ENCODE data around the gene MYH8. TPM values are rescaled to one million over a fixed set of nuclear protein-coding genes. Genes with fewer than 3 reads are reported as not detected.
A peak's percentile ranks its signal among the peaks of the same experiment; 100 is the strongest.

Gene MYH8
- polyA plus RNA-seq, 1 donor = 2.1 TPM

GRCh38 chr17:10428781-10429180, 7.0 kb upstream of the MYH8 start:
- WGBS (ENCODE audit: insufficient coverage, low lambda C conversion rate) = no CpG with 5 or more reads among the region's 2 CpGs
- no peaks in the 10 kb centered on the region for H3K27me3 ChIP-seq (ENCODE audit: control insufficient read depth, insufficient read depth, low read length)
- no peak for DNase-seq
- no peaks in the 10 kb centered on the region for H3K9me3 ChIP-seq (ENCODE audit: control insufficient read depth, low read depth, low read length)
- H3K4me3 ChIP-seq (ENCODE audit: low read length) = no peak overlapping the region
- H3K27ac ChIP-seq (ENCODE audit: low read length) = no peak overlapping the region
- no peaks in the 10 kb centered on the region for H3K4me1 ChIP-seq (ENCODE audit: control insufficient read depth, insufficient read depth, low read length)
- no peaks in the 10 kb centered on the region for H3K36me3 ChIP-seq (ENCODE audit: control insufficient read depth, insufficient read depth, low read length)

GRCh38 chr17:10421211-10421610, 539 bp downstream of the MYH8 start:
- Histone ChIP-seq H3K27me3 (ENCODE audit: control insufficient read depth, insufficient read depth, low read length) (peaks cover 2% of the 10 kb centered on the region), H3K4me1 (ENCODE audit: control insufficient read depth, insufficient read depth, low read length) (no peaks in the 10 kb centered on the region), H3K4me3 (ENCODE audit: low read length) (no peak overlapping the region), H3K36me3 (ENCODE audit: control insufficient read depth, insufficient read depth, low read length) (no peaks in the 10 kb centered on the region), H3K9me3 (ENCODE audit: control insufficient read depth, low read depth, low read length) (no peaks in the 10 kb centered on the region), H3K27ac (ENCODE audit: low read length) (no peak overlapping the region)
- DNase-seq = no peak
- WGBS (ENCODE audit: insufficient coverage, low lambda C conversion rate) = 100% methylated on average over 1 of the region's 2 CpGs

DNA sequence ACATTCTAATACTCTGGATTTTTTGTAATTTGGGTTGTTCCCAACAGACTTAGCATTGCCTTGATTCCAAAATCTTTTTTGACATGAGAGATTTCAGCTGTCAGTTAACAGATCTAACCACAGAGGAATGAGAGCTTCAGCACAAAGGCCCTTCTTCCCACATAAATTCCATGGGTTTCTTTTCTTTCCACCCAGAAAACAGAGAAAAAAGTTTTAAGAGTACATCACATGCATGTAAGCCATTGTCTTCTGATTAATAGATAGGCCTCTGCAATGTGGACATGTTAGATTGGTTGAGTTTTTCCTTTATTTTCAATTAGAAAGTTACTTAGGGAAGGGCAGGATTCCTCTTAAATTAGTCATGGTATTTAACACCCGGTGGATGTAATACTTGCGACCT, 939 bp downstream of the MYH8 start:
- Histone ChIP-seq H3K36me3 (ENCODE audit: control insufficient read depth, insufficient read depth, low read length) (no peaks in the 10 kb centered on the region), H3K4me3 (ENCODE audit: low read length) (no peak overlapping the region), H3K4me1 (ENCODE audit: control insufficient read depth, insufficient read depth, low read length) (no peaks in the 10 kb centered on the region), H3K9me3 (ENCODE audit: control insufficient read depth, low read depth, low read length) (no peaks in the 10 kb centered on the region), H3K27me3 (ENCODE audit: control insufficient read depth, insufficient read depth, low read length) (peaks cover 2% of the 10 kb centered on the region), H3K27ac (ENCODE audit: low read length) (no peak overlapping the region)
- 86% methylated on average over 2 of the region's 2 CpGs for WGBS (ENCODE audit: insufficient coverage, low lambda C conversion rate)
- DNase-seq = no peak

DNA sequence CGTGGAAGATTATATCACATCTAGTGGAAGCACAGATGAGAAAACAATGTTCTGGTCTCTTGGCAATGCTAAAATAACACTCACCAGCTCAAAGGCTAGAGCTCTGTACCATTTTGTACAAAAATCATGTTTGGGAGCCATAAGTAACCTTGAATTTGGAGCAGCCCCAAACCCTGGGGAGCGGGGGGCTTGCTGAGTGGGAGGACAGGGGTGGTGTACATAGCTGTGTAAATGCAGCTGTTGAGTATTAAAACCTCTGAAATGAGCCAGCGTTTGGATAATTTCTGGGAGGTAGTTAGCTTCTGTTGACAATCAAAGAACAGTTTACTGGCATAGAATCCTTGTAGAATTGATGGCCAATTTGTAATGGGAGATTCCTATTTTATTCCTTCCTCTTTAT, 4.3 kb downstream of the MYH8 start:
- no peaks in the 10 kb centered on the region for H3K36me3 ChIP-seq (ENCODE audit: control insufficient read depth, insufficient read depth, low read length)
- 71% methylated on average over 1 of the region's 3 CpGs for WGBS (ENCODE audit: insufficient coverage, low lambda C conversion rate)
- H3K27ac ChIP-seq (ENCODE audit: low read length) = no peak overlapping the region
- no peaks in the 10 kb centered on the region for H3K9me3 ChIP-seq (ENCODE audit: control insufficient read depth, low read depth, low read length)
- H3K4me3 ChIP-seq (ENCODE audit: low read length) = no peak overlapping the region
- peaks cover 6% of the 10 kb centered on the region for H3K27me3 ChIP-seq (ENCODE audit: control insufficient read depth, insufficient read depth, low read length)
- no peak for DNase-seq
- no peaks in the 10 kb centered on the region for H3K4me1 ChIP-seq (ENCODE audit: control insufficient read depth, insufficient read depth, low read length)

DNA sequence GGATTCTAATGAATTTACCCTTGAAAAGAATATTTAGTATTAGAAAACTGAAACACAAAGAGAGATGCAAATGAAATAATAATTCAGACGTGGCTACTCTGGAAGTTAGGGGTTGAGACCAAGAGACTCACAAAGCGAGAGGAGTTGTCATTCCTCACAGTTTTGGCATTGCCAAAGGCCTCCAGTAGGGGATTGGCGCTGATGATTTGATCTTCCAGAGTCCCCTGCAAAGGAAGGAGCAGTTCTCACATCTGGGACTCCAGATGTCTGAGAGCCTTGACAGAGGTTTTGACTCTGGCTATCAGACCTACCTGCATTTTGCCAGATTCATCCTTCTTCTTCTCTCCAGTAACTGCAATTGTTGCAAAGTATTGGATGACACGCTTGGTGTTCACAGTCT, 6.6 kb downstream of the MYH8 start:
- no CpG with 5 or more reads among the region's 4 CpGs for WGBS (ENCODE audit: insufficient coverage, low lambda C conversion rate)
- H3K4me1 ChIP-seq (ENCODE audit: control insufficient read depth, insufficient read depth, low read length) = no peaks in the 10 kb centered on the region

DNA sequence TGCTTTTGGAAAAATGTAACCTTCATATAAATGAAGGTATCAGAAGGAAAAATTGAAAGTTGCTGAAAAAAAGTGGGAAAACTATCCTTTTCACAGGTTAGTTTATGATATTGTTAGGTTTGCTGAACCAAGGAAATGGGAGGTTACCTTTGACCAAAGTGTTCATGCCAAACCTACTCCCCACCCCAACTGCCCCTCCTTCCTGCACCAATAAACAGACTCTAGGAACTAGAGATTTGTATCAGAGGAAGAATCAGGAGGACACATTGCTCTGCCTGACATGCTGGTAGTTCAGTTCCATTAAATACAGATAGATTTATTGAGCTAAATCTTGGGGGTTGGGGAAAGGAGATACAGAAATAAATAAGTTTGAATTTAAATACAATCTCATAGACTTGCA, 18.2 kb downstream of the MYH8 start:
- H3K36me3 ChIP-seq (ENCODE audit: control insufficient read depth, insufficient read depth, low read length) = no peaks in the 10 kb centered on the region
- no peaks in the 10 kb centered on the region for H3K4me1 ChIP-seq (ENCODE audit: control insufficient read depth, insufficient read depth, low read length)
- no peak for DNase-seq
- H3K4me3 ChIP-seq (ENCODE audit: low read length) = no peak overlapping the region
- H3K27me3 ChIP-seq (ENCODE audit: control insufficient read depth, insufficient read depth, low read length) = no peaks in the 10 kb centered on the region
- no peak overlapping the region for H3K27ac ChIP-seq (ENCODE audit: low read length)
- H3K9me3 ChIP-seq (ENCODE audit: control insufficient read depth, low read depth, low read length) = no peaks in the 10 kb centered on the region

More for the DNA sequence above, 6.6 kb downstream of the MYH8 start:
- Histone ChIP-seq H3K27me3 (ENCODE audit: control insufficient read depth, insufficient read depth, low read length) (peaks cover 4% of the 10 kb centered on the region), H3K36me3 (ENCODE audit: control insufficient read depth, insufficient read depth, low read length) (no peaks in the 10 kb centered on the region), H3K4me3 (ENCODE audit: low read length) (no peak overlapping the region), H3K9me3 (ENCODE audit: control insufficient read depth, low read depth, low read length) (no peaks in the 10 kb centered on the region), H3K27ac (ENCODE audit: low read length) (no peak overlapping the region)
- DNase-seq = no peak

DNA sequence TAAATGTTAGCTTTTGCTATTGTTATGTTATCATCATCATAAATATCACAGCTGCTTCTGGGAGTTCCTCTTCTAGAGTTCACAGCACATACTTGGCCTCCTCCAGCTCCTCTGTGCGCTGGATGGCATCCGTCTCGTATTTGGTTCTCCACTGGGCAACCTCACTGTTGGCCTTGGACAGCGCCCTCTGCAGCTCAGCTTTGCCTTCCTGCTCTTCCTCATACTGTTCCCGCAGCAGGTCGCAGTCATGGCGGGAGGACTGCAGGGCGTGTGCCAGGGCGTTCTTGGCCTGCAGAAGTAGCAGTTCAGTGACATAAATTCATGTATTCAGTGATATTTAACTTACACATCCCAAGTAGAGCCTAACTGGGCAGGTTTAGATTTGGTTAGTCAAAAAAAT, 23.4 kb downstream of the MYH8 start:
- Histone ChIP-seq H3K27ac (ENCODE audit: low read length) (no peak overlapping the region), H3K4me3 (ENCODE audit: low read length) (no peak overlapping the region), H3K27me3 (ENCODE audit: control insufficient read depth, insufficient read depth, low read length) (no peaks in the 10 kb centered on the region), H3K9me3 (ENCODE audit: control insufficient read depth, low read depth, low read length) (no peaks in the 10 kb centered on the region), H3K36me3 (ENCODE audit: control insufficient read depth, insufficient read depth, low read length) (no peaks in the 10 kb centered on the region), H3K4me1 (ENCODE audit: control insufficient read depth, insufficient read depth, low read length) (no peaks in the 10 kb centered on the region)
- DNase-seq = no peak
- no CpG with 5 or more reads among the region's 9 CpGs for WGBS (ENCODE audit: insufficient coverage, low lambda C conversion rate)

- Histone ChIP-seq H3K36me3 (ENCODE audit: control insufficient read depth, insufficient read depth, low read length) (no peaks in the 10 kb centered on the region), H3K4me3 (ENCODE audit: low read length) (no peak overlapping the region), H3K27me3 (ENCODE audit: control insufficient read depth, insufficient read depth, low read length) (peaks cover 2% of the 10 kb centered on the region), H3K9me3 (ENCODE audit: control insufficient read depth, low read depth, low read length) (no peaks in the 10 kb centered on the region), H3K4me1 (ENCODE audit: control insufficient read depth, insufficient read depth, low read length) (no peaks in the 10 kb centered on the region), H3K27ac (ENCODE audit: low read length) (no peak overlapping the region)
- WGBS (ENCODE audit: insufficient coverage, low lambda C conversion rate) = 60% methylated on average over 2 of the region's 14 CpGs
- DNase-seq = peak; percentile 17 to 51
Observed at GRCh38 chr17:10396524-10397163, 25.1 kb downstream of the MYH8 start.

- Histone ChIP-seq H3K4me1 (ENCODE audit: control insufficient read depth, insufficient read depth, low read length) (no peaks in the 10 kb centered on the region), H3K27me3 (ENCODE audit: control insufficient read depth, insufficient read depth, low read length) (peaks cover 4% of the 10 kb centered on the region), H3K36me3 (ENCODE audit: control insufficient read depth, insufficient read depth, low read length) (no peaks in the 10 kb centered on the region), H3K9me3 (ENCODE audit: control insufficient read depth, low read depth, low read length) (no peaks in the 10 kb centered on the region), H3K4me3 (ENCODE audit: low read length) (no peak overlapping the region), H3K27ac (ENCODE audit: low read length) (no peak overlapping the region)
- DNase-seq = no peak
- no CpG with 5 or more reads among the region's 6 CpGs for WGBS (ENCODE audit: insufficient coverage, low lambda C conversion rate)
Observed at GRCh38 chr17:10394201-10394887, 27.4 kb downstream of the MYH8 start.

DNA sequence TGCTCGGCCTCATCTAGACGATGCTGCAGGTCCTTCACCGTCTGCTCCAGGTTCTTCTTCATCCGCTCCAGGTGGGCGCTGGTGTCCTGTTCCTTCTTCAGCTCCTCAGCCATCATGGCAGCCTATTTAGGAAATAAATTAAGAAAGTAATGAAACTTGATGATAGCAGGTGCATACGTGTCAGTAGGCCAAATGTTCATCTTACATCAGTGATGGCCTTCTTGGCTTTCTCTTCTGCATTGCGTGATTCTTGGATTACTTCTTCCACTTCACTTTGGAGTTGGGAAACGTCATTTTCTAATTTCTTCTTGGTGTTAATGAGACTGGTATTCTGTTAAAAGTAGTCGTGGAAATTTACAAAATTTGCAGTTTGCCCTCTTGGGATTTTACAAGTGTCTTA, 28.9 kb downstream of the MYH8 start:
- no peak for DNase-seq
- Histone ChIP-seq H3K4me1 (ENCODE audit: control insufficient read depth, insufficient read depth, low read length) (no peaks in the 10 kb centered on the region), H3K4me3 (ENCODE audit: low read length) (no peak overlapping the region), H3K36me3 (ENCODE audit: control insufficient read depth, insufficient read depth, low read length) (no peaks in the 10 kb centered on the region), H3K27ac (ENCODE audit: low read length) (no peak overlapping the region), H3K9me3 (ENCODE audit: control insufficient read depth, low read depth, low read length) (no peaks in the 10 kb centered on the region), H3K27me3 (ENCODE audit: control insufficient read depth, insufficient read depth, low read length) (peaks cover 8% of the 10 kb centered on the region)
- WGBS (ENCODE audit: insufficient coverage, low lambda C conversion rate) = 82% methylated on average over 5 of the region's 9 CpGs

DNA sequence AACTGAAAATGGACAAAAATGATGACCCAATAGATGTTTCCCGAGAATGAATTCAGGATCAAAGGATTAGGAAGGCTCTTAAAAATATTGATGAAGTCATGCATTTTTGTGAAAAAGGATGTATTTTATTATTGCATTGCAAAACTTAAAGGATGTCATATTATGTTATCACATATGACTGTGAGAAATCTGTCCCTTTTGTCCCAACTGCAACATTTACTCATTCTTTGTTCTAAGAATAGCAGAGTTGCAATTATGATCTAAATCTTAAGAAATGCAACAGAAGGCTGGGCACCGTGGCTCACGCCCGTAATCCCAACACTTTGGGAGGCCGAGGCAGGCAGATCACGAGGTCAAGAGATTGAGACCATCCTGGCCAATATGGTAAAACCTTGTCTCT, 35.9 kb downstream of the MYH8 start:
- no peak overlapping the region for H3K4me3 ChIP-seq (ENCODE audit: low read length)
- H3K27me3 ChIP-seq (ENCODE audit: control insufficient read depth, insufficient read depth, low read length) = peaks cover 8% of the 10 kb centered on the region
- H3K27ac ChIP-seq (ENCODE audit: low read length) = no peak overlapping the region
- WGBS (ENCODE audit: insufficient coverage, low lambda C conversion rate) = no CpG with 5 or more reads among the region's 6 CpGs
- no peaks in the 10 kb centered on the region for H3K9me3 ChIP-seq (ENCODE audit: control insufficient read depth, low read depth, low read length)
- DNase-seq = no peak
- H3K36me3 ChIP-seq (ENCODE audit: control insufficient read depth, insufficient read depth, low read length) = no peaks in the 10 kb centered on the region
- H3K4me1 ChIP-seq (ENCODE audit: control insufficient read depth, insufficient read depth, low read length) = no peaks in the 10 kb centered on the region

All from large intestine (tissue), 3 donors.